Type B pancreatic cell (in vitro differentiated cells): ENCODE results near the gene EEF1A2. TPM values are rescaled to one million over a fixed set of nuclear protein-coding genes. Genes with fewer than 3 reads are reported as not detected.
A peak's percentile ranks its signal among the peaks of the same experiment; 100 is the strongest.

Experiments
- DNase-seq: peaks from one replicate; pipeline ENCODE4 v3.0.0; 2021; ENCODE audit warnings: mixed read lengths; ENCODE audit not compliant: unreplicated experiment; ENCODE audit errors: extremely low spot score
- H3K27ac Mint-ChIP-seq: 2 replicates; pipeline ENCODE4 v1.8.0; 2021; ENCODE audit warnings: mild to moderate bottlenecking, mixed read lengths
- H3K27me3 Mint-ChIP-seq: 2 replicates; pipeline ENCODE4 v1.8.0; 2021; ENCODE audit warnings: mixed read lengths
- H3K36me3 Mint-ChIP-seq: 2 replicates; pipeline ENCODE4 v1.8.0; 2021; ENCODE audit warnings: mixed read lengths
- H3K4me1 Mint-ChIP-seq: one replicate; pipeline ENCODE4 v1.8.0; 2021; ENCODE audit warnings: mixed read lengths; ENCODE audit not compliant: unreplicated experiment
- H3K4me3 Mint-ChIP-seq: 2 replicates; pipeline ENCODE4 v1.8.0; 2021; ENCODE audit warnings: mild to moderate bottlenecking, mixed read lengths
- H3K9me3 Mint-ChIP-seq: 2 replicates; pipeline ENCODE4 v1.8.0; 2021; ENCODE audit warnings: mixed read lengths
- CTCF ChIP-seq: fragments of 200-600 bp; sonication (generic); conservative IDR thresholded peaks from 2 replicates; pipeline ENCODE4 v1.5.0; 2021; ENCODE audit warnings: antibody characterized with exemption, mild to moderate bottlenecking
- total RNA-seq: library from RNA; stranded (reverse); gene quantifications from 2 replicates; pipeline ENCODE4 v1.2.1, GENCODE V29; 2021; ENCODE audit warnings: low replicate concordance

The EEF1A2 gene
- total RNA-seq, 1 donor from 2014 or later = 20.5 TPM

- Mint-ChIP-seq H3K4me1 (peaks cover 8% of the 10 kb centered on the region), H3K9me3 (no peaks in the 10 kb centered on the region), H3K27ac (peak overlapping the region; percentile 24), H3K36me3 (no peaks in the 10 kb centered on the region), H3K27me3 (no peaks in the 10 kb centered on the region), H3K4me3 (peak overlapping the region; percentile 9)
- DNase-seq = no peak
- no peak for TF ChIP-seq CTCF
Measured at GRCh38 chr20:63531686-63532448, 33.0 kb upstream of the EEF1A2 start.

- no peak overlapping the region for H3K4me3 Mint-ChIP-seq
- TF ChIP-seq CTCF = no peak
Measured at GRCh38 chr20:63530788-63531160, 31.9 kb upstream of the EEF1A2 start.

GRCh38 chr20:63529861-63530787 is 31.2 kb upstream of the EEF1A2 start:
- TF ChIP-seq CTCF = no peak
- H3K27me3 Mint-ChIP-seq = no peaks in the 10 kb centered on the region
- H3K27ac Mint-ChIP-seq = no peak overlapping the region
- H3K4me1 Mint-ChIP-seq = peaks cover 6% of the 10 kb centered on the region
- no peak for DNase-seq
- no peaks in the 10 kb centered on the region for H3K36me3 Mint-ChIP-seq
- no peak overlapping the region for H3K4me3 Mint-ChIP-seq
- no peaks in the 10 kb centered on the region for H3K9me3 Mint-ChIP-seq

More at GRCh38 chr20:63530788-63531160, 31.9 kb upstream of the EEF1A2 start:
- H3K4me1 Mint-ChIP-seq = peaks cover 5% of the 10 kb centered on the region
- no peaks in the 10 kb centered on the region for H3K27me3 Mint-ChIP-seq
- DNase-seq = no peak
- H3K36me3 Mint-ChIP-seq = no peaks in the 10 kb centered on the region
- H3K27ac Mint-ChIP-seq = no peak overlapping the region
- no peaks in the 10 kb centered on the region for H3K9me3 Mint-ChIP-seq

GRCh38 chr20:63529180-63529860 is 30.4 kb upstream of the EEF1A2 start:
- TF ChIP-seq CTCF = no peak
- no peak for DNase-seq
- H3K4me3 Mint-ChIP-seq = no peak overlapping the region
- H3K27ac Mint-ChIP-seq = no peak overlapping the region
- H3K27me3 Mint-ChIP-seq = no peaks in the 10 kb centered on the region
- no peaks in the 10 kb centered on the region for H3K9me3 Mint-ChIP-seq
- no peaks in the 10 kb centered on the region for H3K36me3 Mint-ChIP-seq
- H3K4me1 Mint-ChIP-seq = peaks cover 14% of the 10 kb centered on the region

- Mint-ChIP-seq H3K4me3 (no peak overlapping the region), H3K36me3 (peaks cover 10% of the 10 kb centered on the region), H3K27me3 (no peaks in the 10 kb centered on the region), H3K9me3 (no peaks in the 10 kb centered on the region), H3K4me1 (peaks cover 18% of the 10 kb centered on the region), H3K27ac (no peak overlapping the region)
- no peak for TF ChIP-seq CTCF
- DNase-seq = no peak
Measured at GRCh38 chr20:63527184-63527583, 28.3 kb upstream of the EEF1A2 start.
